Stimulated activated CD4-positive, alpha-beta T cell treated with anti-CD3 and anti-CD28 coated beads, Interleukin-1b, Interleukin-23, amount 100 ng/mL, for 4 hours (primary cell): ENCODE results near the gene DPPA2.
"Not testable (repeated sequence)": the region's sequence is repeated elsewhere in the genome, so short reads cannot be mapped to it uniquely, and the experiment has no call there.

Source experiments
- DNase-seq, 2 donors: peaks; one replicate each; pipeline ENCODE4 v3.0.0-alpha.2; 2020; ENCODE audit warnings: low read depth in 2 of 2

The DPPA2 gene, protein sequence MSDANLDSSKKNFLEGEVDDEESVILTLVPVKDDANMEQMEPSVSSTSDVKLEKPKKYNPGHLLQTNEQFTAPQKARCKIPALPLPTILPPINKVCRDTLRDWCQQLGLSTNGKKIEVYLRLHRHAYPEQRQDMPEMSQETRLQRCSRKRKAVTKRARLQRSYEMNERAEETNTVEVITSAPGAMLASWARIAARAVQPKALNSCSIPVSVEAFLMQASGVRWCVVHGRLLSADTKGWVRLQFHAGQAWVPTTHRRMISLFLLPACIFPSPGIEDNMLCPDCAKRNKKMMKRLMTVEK

DNA sequence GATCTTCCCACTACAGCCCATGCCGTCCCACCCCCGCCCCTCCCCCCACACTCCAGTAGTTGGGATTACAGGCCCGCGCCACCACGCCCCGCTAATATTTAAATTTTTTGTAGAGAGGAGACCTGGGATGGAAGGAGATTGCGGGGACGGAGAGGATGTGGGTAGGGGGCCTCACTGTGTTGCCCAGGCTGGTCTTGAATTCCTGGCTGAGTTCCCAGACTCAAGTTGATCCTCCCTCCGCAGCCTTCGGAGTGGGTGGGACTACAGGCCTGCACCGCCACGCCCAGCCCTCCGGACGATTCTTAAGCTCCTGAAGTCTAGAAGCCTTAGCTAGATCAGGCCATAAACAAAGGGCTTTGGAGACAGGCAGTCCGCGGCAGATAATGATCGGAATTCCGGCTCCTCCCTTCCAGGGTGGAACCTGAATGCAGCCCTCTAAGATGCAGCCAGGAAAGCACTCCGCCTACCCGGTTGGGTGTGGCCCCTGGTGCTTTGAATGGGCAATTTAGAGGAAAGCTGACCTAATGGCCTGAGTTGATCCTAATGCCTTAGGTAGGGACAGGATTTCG lies at the start of gene DPPA2:
DPPA2 (minus strand) TSS at position 356 of the 569 bp plus-strand sequence. CDS start 1,975 bp downstream, outside the sequence.
- DNase-seq: no peak

GRCh38 chr3:109364088-109364487 lies 47.8 kb upstream of the DPPA2 start:
- no peak for DNase-seq

GRCh38 chr3:109363634-109364033 lies 47.3 kb upstream of the DPPA2 start:
- no peak for DNase-seq

DNA sequence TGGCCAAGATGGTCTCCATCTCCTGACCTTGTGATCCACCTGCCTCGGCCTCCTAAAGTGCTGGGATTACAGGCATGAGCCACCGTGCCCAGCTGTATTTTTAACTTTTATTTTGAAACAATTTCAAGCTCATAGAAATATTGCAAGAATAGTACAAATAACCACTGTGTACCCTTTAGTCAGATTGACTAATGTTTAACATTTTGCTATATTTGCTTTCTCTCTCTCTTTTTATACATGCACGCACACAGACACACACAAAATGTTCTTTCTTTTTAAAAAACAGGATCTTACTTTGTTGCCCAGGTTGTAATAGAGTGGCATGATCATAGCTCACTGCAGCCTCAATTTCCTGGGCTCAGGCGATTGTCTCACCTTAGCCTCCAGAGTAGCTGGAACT lies 46.5 kb upstream of the DPPA2 start:
- no peak for DNase-seq

- DNase-seq: not testable (repeated sequence)
These were observed 42.5 kb upstream of the DPPA2 start for GRCh38 chr3:109358809-109359208.

DNA sequence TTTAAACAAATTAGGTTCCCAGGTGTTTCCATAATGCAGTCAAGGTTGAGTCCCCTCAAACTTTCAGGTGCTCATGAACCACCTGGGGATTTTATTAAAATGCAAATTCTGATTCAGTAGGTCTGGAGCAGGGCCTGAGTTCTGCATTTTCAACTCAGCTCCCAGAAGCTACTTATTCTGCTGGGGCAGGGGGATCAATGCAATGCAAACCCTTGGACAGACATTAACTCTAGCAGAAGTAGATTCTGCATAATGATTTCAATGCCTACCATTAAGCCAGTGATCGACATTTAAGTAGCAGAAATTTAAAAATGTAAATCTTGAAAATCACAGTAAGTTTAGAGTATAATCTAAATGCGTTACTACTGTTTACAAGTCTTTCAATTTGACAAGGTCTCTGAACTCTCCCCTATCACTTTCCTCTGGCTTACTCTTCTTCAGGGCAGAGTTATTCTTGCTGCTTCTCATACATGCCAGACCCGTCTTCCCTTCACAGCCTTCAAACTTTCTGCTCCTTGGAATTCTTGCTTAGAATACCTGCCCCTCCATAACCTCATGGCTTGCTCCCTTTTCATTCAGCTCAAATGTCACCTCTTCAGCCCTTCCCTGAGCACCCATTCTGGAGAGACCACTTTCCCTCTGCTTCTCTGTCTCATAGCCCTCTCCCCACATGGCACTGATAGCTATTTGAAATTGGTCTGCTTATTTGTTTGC lies 40.3 kb upstream of the DPPA2 start:
- no peak for DNase-seq

DNA sequence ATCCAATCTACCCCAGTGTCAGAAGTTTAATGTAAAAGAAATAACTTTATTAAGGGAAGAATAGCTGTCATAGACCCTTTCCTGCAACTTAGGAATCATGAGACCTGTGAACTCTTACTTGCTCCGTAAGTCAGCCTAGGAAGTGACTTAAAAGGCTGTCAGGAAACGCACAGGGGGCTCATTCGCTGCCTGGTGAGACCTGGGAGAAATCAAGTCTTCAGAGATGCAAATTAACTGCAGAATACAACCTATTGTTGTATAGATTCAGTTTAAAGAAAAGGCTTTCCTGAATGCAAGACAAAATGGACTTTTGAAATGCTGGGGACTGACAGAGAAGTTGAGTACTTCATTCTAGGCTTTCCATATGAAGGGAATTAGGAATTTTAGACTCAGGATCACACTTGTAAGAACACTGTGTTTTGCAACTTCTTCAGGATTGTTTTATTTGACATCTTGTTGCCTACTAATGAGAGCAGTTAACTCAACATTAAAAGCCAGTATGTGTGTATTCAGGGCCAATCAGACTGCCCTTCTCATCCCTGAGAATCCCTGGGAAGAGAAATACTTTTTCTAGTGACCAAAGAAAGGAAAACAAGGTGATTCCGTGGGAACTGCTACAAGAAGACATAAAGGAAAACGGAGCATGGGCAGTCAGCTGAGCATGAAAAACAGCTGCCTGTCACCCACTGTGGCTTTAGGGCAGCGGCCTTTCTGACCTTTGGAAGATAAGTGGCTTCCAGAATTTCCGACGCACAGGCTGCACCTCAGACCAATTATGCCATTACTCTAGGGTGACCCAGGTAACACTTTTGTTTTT lies 39.5 kb upstream of the DPPA2 start:
- no peak for DNase-seq

- DNase-seq: no peak
These were observed 36.7 kb upstream of the DPPA2 start for GRCh38 chr3:109353057-109353456.

- DNase-seq: no peak
These were observed 34.9 kb upstream of the DPPA2 start for GRCh38 chr3:109351231-109351630.

DNA sequence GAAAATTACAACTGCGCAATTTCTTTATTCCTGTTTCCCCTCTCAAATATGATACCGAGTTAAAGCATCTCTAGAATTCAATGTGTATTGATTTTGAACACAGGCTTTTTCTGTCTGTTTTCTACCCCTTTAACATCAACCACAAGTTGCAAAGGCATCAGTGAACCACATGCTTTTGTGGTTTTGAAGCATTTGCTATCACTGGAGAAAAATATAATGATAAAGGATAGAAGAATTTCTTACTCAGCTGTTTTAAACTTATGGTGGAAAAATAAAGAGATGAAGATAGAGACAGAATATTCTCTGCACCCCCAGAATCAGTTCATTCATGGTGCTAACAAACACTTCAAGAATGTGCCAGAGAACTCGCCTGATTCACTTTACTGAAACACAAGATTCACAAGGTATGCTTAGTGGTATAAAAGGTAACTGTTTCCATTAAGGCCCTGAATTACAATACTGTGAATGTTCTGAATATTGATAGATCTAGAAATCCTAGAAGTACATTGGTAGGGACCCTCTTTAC lies 30.5 kb upstream of the DPPA2 start:
- DNase-seq: no peak

DNA sequence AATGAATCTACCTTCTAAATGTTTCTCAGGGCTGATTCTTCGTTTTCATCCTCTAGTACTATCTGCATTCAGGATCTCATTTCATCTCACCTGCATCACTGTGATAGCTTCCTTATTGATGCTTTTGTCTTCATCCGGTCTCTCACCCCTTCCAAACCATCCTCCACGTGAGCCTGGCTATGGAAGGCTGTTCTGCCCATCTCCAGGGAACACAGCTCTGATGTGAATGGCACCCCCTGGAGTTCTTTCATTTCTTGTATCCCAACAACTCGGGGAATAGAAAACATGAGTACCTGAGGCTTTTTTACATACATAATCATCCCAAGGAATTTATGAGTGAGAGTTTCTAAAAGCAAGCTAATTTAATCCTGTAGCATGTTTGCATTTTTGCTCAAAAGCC lies 29.8 kb upstream of the DPPA2 start:
- DNase-seq: no peak

- DNase-seq: no peak
These were observed 23.7 kb upstream of the DPPA2 start for GRCh38 chr3:109339714-109340648.

DNA sequence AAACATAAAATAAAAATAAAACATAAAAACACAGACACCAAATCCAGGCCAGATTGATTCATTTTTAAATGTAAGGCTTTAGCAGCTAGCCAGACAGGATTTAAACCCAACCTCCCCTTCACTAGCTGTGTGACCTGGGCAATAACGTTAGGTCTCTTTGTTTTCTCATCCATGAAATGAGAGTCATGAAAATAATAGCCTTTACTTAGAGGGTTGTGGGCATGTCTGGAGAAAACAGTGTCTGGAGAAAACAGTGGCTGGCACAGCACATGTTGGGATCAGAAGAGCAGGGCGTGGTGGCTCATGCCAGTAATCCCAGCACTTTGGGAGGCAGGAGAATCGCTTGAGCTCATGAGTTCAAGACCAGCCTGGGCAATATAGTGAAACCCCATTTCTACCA lies 22.9 kb upstream of the DPPA2 start:
- DNase-seq: no peak

DNA sequence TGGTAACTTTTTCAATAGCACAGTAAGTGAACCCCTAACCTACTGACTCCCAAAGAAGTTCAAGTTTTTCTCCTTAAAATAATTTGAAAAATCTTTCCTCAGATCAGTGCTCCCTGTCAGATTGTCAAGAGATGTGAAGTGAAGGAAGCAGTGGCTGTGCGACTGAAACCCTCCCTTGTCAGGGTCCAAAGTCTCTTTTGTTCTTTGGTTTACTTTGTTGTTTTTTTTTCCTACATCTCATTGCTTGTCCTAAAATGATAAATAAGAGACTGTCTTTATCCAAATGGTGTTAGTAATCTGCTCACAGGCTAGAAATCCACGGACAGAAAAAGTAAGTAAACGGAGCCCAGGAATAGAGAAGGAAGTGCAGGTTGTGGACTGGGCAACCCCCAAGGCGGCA lies 22.0 kb upstream of the DPPA2 start:
- DNase-seq: no peak

DNA sequence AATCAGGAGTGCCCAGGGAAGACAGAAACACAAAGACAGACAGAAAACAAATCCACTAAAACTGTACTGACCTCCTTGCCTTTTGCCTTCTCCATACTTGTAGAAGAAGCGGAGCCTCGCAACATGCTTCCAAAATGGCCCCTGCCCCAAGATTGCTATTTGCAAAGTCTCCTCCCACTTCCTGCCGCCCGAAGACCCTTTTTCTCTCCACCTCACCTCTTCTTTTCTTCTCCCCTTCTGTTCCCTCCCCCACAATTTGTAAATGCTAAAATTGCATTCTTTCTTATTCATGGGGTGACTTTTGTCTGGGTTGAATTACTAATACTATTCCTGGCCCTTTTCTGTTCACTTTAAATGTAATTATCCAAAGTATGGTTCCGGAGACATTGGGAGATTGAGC lies 21.1 kb upstream of the DPPA2 start, which contains the start of gene DPPA4:
DPPA4 (minus strand) TSS at position 154 of the 400 bp plus-strand sequence; CDS start at position 125, 29 bp downstream.
- DNase-seq: no peak

GRCh38 chr3:109336291-109336861 lies 20.1 kb upstream of the DPPA2 start:
- no peak for DNase-seq

GRCh38 chr3:109334572-109334971 lies 18.3 kb upstream of the DPPA2 start:
- DNase-seq: no peak

- no peak for DNase-seq
These were observed 15.4 kb upstream of the DPPA2 start for GRCh38 chr3:109331692-109332091.

DNA sequence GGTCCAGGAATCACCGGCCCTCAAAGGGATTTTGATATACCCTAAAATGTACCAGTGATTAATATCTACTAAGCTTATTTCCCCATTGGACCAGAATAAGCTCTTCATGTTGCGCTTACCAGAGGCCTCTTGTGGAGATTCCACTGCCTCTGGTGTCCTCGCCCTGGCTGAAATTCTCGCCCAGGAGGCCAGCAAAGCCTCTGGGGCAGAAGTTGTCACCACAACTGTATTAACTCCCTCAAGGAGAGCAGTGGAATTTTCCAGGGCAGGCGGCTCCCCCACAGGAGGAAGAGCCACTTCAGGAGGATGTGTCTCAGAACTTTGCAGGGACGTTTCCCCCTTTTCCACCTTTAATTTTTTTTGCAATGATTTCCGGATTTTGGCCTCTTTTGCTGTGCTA lies 14.1 kb upstream of the DPPA2 start:
- no peak for DNase-seq

GRCh38 chr3:109328202-109328601 lies 11.9 kb upstream of the DPPA2 start:
- no peak for DNase-seq
